SIG-M5 (cell line): Measurements from ENCODE around the gene TRAP1.
"Not testable (repeated sequence)": the region's sequence is repeated elsewhere in the genome, so short reads cannot be mapped to it uniquely, and the experiment has no call there.

Experiments
- DNase-seq: peaks from one replicate; lab custom pipeline; 2025; lab: John Stamatoyannopoulos, UW

TRAP1 gene

GRCh38 chr16:3673676-3674377, 43.5 kb downstream of the TRAP1 start:
- DNase-seq, result no peak

GRCh38 chr16:3673201-3673600, 44.1 kb downstream of the TRAP1 start:
- DNase-seq, result no peak

GRCh38 chr16:3672571-3673041, 44.7 kb downstream of the TRAP1 start:
- DNase-seq, result no peak

GRCh38 chr16:3671424-3671823, 45.9 kb downstream of the TRAP1 start:
- no peak for DNase-seq

- no peak for DNase-seq
Observed at GRCh38 chr16:3670711-3671110, 46.6 kb downstream of the TRAP1 start.

GRCh38 chr16:3669082-3669481, 48.2 kb downstream of the TRAP1 start:
- no peak for DNase-seq

GRCh38 chr16:3668626-3669025, 48.7 kb downstream of the TRAP1 start:
- no peak for DNase-seq

- DNase-seq, result no peak
Observed at GRCh38 chr16:3665508-3665907, 51.8 kb downstream of the TRAP1 start.

GRCh38 chr16:3664187-3664896, 53.0 kb downstream of the TRAP1 start:
- DNase-seq, result no peak

- no peak for DNase-seq
Observed at GRCh38 chr16:3662601-3663000, 54.7 kb downstream of the TRAP1 start.

GRCh38 chr16:3661922-3662321, 55.4 kb downstream of the TRAP1 start:
- DNase-seq, result no peak

GRCh38 chr16:3661311-3661710, 56.0 kb downstream of the TRAP1 start:
- DNase-seq, result no peak

GRCh38 chr16:3659251-3659650, 58.1 kb downstream of the TRAP1 start:
- DNase-seq, result no peak

- no peak for DNase-seq
Observed at GRCh38 chr16:3656491-3657468, 60.5 kb downstream of the TRAP1 start.

GRCh38 chr16:3656160-3656490, 61.2 kb downstream of the TRAP1 start:
- DNase-seq, result not testable (repeated sequence)

- no peak for DNase-seq
Observed at GRCh38 chr16:3655396-3656159, 61.7 kb downstream of the TRAP1 start.

GRCh38 chr16:3655030-3655395, 62.3 kb downstream of the TRAP1 start:
- DNase-seq, result no peak

GRCh38 chr16:3654249-3654991, 62.9 kb downstream of the TRAP1 start, which contains the start of gene DNASE1:
Gene DNASE1, plus strand, starts transcription at chr16:3654691. Its CDS starts 683 bp downstream, at chr16:3655374.
- DNase-seq, result no peak

GRCh38 chr16:3652373-3653195, 64.7 kb downstream of the TRAP1 start:
- DNase-seq, result no peak
